GM19043 (cell line): ENCODE data around the gene CABLES1.
"Not testable (repeated sequence)": the region's sequence is repeated elsewhere in the genome, so short reads cannot be mapped to it uniquely, and the experiment has no call there.

ENCODE experiments used
- ATAC-seq: cut with Tn5 transposase; IDR thresholded peaks from one replicate; pipeline ENCODE4 v1.9.1; 2021; ENCODE audit warnings: low read depth; ENCODE audit not compliant: unreplicated experiment

The CABLES1 gene, protein sequence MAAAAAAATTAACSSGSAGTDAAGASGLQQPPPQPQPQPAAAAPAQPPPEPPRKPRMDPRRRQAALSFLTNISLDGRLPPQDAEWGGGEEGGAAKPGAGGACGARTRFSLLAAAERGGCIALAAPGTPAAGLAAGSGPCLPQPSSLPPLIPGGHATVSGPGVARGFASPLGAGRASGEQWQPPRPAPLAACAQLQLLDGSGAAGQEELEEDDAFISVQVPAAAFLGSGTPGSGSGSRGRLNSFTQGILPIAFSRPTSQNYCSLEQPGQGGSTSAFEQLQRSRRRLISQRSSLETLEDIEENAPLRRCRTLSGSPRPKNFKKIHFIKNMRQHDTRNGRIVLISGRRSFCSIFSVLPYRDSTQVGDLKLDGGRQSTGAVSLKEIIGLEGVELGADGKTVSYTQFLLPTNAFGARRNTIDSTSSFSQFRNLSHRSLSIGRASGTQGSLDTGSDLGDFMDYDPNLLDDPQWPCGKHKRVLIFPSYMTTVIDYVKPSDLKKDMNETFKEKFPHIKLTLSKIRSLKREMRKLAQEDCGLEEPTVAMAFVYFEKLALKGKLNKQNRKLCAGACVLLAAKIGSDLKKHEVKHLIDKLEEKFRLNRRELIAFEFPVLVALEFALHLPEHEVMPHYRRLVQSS

DNA sequence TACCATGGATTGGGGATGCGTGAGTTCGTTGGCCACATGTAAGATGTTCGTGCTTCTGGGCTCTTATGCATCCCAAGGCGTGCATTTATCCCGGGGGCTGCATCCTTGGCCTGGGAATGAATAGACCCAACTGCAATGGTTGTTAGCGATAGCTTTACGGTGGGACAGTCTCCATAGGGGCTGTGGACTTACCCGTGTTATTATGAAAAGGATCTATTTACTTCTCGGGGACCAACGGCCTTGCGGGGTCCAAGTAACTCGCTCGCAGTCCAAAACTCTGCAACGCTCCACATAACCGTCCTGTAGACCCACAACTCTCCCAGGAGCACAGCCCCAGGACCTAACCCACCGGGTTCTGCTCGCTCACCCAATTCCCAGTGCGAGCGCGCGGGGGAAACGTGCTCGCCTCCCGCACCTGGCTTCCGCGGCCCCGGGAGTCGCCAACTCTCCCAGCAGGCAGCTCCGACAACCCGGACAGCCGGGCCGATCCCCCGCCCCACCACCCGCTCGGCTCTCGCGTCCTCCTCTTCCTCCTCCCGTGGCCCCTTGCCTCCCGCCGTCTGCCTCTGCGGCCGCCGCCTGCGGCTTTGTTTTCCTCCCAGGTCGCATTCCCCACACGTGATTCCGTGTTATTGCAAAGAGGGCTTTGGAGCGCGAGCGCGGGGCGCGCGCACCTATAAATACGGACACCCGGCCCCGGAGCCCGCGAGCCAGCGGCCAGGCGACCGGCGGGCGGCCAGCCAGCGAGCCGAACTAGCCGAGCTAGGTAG, at the start of gene CABLES1:
Gene CABLES1, plus strand, starts transcription at position 706 of the 770 bp plus-strand sequence. CDS start 278 bp downstream, outside the sequence.
- ATAC-seq, result no peak

GRCh38 chr18:23087352-23087751, 47.9 kb upstream of the CABLES1 start:
- no peak for ATAC-seq

DNA sequence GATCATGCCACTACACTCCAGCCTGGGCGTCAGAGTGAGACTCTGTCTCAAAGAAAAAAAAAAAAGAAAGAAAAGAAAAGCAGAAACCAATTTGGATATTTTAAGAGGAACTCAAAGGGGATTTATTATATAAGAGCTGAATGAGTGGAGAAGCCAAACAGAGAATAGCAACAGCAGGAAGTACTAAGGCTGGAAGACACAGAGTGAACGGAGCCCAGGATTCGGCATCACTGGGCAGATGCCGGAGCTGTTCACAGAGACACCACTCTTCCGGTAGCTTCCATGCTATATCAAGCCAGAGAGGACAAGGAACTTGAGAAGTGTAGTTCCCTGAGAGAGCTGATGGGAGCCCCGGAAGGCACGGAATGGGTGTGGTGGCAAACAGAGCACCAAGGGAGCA, 47.0 kb upstream of the CABLES1 start:
- no peak for ATAC-seq

DNA sequence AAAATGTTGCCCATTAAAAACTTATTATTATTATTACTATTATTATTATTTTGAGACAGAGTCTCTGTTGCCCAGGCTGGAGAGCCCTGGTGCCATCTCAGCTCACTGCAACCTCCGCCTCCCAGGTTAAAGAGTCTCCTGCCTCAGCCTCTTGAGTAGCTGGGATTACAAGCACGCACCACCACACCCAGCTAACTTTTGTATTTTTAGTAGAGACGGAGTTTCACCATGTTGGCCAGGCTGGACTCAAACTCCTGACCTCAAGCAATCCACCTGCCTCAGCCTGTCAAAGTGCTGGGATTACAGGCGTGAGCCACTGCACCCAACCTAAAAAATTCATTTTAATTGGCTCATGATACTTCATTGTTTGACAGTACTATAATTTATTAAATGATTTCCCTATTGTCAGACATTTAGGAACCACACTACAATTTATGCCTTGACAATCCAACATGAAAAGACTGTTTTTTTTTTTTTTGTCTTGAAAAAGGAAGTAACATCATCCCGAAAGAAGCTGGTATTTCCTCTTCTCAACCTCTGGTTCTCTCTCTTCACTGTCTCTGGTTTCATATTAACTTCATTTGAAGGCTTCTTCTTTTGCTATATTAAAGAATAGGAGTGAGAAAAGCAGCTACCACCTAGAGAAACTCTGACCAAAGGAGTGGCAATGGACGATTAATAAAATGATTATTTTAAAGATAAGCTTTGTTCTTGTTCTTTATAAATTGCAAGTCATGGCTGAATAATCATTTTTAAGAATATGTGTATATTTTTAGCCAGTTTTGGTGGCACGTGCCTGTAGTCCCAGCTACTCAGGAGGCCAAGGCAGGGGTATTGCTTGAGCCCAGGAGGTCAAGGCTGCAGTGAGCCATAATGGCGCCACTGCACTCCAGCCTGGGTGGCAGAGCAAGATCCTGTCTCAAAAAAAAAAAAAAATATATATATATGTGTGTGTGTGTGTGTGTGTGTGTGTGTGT, 44.0 kb upstream of the CABLES1 start:
- not testable (repeated sequence) for ATAC-seq

- ATAC-seq, result no peak
Measured at GRCh38 chr18:23092121-23092520, 43.2 kb upstream of the CABLES1 start.

GRCh38 chr18:23093130-23093529, 42.2 kb upstream of the CABLES1 start:
- ATAC-seq, result not testable (repeated sequence)

GRCh38 chr18:23093772-23094171, 41.5 kb upstream of the CABLES1 start:
- ATAC-seq, result no peak

DNA sequence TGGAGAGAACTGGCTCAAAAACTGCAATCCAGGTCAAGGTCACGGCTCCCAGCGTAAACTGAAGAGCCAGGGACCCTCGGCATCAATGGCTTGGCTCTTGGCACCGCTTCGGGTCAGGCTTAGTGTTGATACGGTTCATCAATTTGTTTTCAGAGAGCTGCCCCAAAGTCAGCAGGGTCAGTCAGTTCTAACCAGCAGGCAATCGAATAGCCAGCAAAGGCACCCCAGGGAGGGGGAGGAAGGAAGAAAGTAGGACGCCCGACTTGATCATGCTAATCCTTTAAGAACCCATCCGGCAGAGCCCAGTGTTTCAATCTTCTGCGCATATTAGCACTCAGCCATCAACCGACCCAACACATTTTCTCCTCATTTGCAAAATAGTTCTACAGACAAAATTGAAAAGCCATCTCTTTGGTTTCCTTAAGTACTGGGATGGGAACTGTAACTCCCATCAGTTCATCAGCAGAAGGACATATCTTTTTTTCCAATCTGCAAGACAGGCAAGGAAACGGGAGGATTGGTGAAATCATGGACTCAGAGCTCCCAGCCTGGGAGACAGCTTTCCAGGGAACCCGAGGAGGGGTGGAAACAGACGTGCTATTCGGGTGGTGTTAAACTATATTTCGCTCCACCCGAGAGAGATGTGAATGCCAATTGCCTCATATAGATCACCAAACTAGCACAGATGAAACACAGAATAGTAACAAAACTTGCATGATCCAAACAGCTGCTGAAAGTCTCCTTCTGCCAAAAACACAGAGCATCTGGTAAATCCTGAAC, 40.7 kb upstream of the CABLES1 start:
- ATAC-seq, result no peak

DNA sequence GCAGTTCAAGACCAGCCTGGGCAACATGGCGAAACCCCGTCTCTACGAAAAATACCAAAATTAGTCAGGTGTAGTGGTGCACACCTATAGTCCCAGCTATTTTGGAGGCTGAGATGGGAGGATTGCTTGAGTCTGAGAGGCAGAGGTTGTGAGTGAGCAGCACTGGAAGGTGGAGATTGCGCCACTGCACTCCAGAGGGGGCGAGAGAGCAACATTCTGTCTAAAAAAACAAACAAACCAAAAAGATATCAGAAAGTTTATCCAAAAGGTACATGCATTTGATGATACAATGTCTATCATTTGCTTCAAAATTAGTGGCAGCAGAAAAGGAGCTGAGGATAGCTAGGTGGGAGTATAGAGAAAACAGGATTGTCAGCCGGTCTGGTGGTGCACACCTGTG, 39.8 kb upstream of the CABLES1 start:
- no peak for ATAC-seq

- ATAC-seq, result not testable (repeated sequence)
Measured at GRCh38 chr18:23097016-23097415, 38.3 kb upstream of the CABLES1 start.

DNA sequence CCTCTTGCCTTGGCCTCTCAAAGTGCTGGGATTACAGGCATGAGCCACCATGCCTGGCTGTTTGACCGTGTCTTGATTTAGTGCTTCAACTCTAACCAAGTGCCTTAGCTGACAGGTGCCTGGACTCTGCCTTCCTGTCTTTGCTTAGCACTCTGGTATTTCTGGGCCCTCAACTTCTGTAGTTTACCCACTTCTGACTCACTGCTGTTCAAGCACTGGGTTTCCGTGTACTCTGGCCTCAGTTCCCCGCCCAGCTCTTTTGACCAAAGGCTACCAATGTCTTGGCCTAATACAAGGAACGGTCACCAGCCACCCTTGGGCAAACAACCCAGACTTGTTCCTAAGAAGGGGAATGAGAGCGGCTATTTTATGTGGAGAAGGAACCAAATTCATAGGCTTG, 35.7 kb upstream of the CABLES1 start:
- no peak for ATAC-seq

- ATAC-seq, result no peak
Measured at GRCh38 chr18:23101861-23102432, 33.3 kb upstream of the CABLES1 start.

- ATAC-seq, result no peak
Measured at GRCh38 chr18:23102493-23103261, 32.6 kb upstream of the CABLES1 start.

- no peak for ATAC-seq
Measured at GRCh38 chr18:23103449-23103848, 31.8 kb upstream of the CABLES1 start.

DNA sequence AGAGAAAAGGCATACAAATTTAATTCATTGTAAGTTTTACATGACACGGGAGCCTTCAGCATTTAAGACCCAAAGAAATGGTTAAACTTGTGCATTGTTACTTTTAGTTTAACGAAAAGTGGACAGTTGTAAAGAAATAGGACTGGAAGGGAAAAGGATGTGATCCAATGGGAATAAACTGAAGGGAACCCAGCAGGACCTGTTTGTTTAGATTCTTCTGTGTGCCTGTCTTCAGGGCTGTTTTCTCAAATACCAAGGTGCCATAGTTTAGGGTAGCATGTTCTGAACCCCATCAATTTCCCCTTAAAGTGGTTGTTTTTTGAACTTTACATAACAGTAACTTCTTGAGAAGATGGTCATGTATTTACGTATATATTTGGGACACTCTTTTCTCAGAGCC, 30.3 kb upstream of the CABLES1 start:
- no peak for ATAC-seq

DNA sequence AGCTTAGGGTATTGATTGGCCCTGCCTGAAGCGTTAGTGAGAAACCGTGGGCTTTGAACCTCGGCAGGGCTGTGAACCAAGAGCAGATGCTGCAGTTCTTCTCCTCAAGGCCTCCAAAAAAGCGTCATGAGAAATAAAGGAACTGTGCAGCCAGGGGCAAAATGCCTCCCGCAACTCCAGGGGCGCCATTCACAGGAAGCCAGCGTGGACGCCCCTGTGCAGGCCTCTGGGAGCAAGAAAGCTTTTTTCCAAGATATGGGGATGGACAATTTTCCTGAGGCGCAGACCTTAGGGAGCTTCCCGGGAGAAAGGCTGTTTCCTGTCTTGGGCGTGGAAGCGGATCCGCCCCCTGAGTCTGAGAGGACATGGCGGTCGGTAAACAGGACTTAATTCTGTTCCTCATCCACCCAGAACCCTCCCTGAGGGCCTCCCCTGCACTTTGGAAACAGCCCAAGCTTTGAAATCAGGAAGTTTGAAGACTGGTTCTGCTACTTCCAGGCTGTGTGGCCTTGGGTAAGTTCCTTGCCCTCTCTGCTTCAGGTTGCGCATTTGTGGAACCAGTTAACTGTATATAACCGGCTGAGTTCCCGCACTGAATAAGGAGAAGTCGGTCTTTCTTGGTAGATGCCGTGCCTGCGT, 29.6 kb upstream of the CABLES1 start:
- ATAC-seq, result no peak

- ATAC-seq, result no peak
Measured at GRCh38 chr18:23106575-23106974, 28.7 kb upstream of the CABLES1 start.

DNA sequence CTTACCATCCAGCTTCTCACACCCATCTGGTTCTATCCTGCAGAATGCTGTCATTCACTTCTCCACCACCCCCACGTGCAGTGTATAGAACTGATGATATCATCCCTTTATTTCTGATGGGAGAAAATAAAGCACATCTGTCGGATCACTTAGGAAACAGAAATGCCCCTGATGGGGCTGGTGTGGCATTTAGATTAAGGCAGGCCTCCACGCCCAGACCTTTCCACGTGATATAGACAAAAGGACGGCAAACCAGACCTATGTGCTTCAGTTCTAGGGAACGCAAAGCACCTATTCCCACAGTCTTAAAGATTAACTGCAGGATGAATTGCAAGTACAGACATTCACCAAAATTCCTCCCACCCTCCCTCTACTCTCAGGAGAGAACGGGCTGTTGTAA, 27.6 kb upstream of the CABLES1 start:
- ATAC-seq, result no peak
